HEK293 (cell line): ENCODE results near the gene RRM1.

Source experiments
- CTCF ChIA-PET: fragments of 350-600 bp; formaldehyde crosslinking; extraction: SDS; loops from one replicate; lab custom pipeline; 2021; ENCODE audit warnings: antibody characterized with exemption; lab: Yijun Ruan, JAX
- POLR2A ChIA-PET: fragments of 300-600 bp; formaldehyde crosslinking; extraction: SDS; loops from one replicate; lab custom pipeline; 2020; ENCODE audit warnings: antibody characterized with exemption, inconsistent platforms; lab: Yijun Ruan, JAX
- H3K27ac ChIP-seq: fragments of 200-500 bp; sonication (Bioruptor generic); 2 replicates; pipeline ENCODE4 v1.5.1; 2014; ENCODE audit warnings: low read depth, low read length, control low read depth, inconsistent platforms; ENCODE audit errors: extremely low read depth
- H3K36me3 ChIP-seq, 2 experiments: fragments of 200-500 bp in 1 of 2; sonication (Bioruptor generic) in 1 of 2; 1 replicate in 1 of 2; 2 replicates in 1 of 2; pipeline ENCODE4 v1.5.1; 2014 to 2017; ENCODE audit warnings: inconsistent platforms in 2 of 2, low read length in 2 of 2; ENCODE audit not compliant: control insufficient read depth in 2 of 2, insufficient read depth in 1 of 2
- H3K4me1 ChIP-seq: fragments of 200-500 bp; sonication (Bioruptor generic); 2 replicates; pipeline ENCODE4 v1.5.1; 2014; ENCODE audit warnings: mild to moderate bottlenecking, low read length, inconsistent platforms; ENCODE audit not compliant: control insufficient read depth, insufficient read depth
- H3K4me3 ChIP-seq: 2 replicates; pipeline ENCODE4 v1.5.1; 2011; ENCODE audit warnings: low read depth, mild to moderate bottlenecking, control low read depth, low read length, moderate library complexity
- H3K9me3 ChIP-seq: fragments of 200-500 bp; sonication (Bioruptor generic); 2 replicates; pipeline ENCODE4 v1.5.1; 2014; ENCODE audit warnings: low read depth, low read length, inconsistent platforms; ENCODE audit not compliant: control insufficient read depth, insufficient read depth
- EGR2 ChIP-seq: fragments of 450-650 bp; formaldehyde crosslinking; IDR thresholded peaks from 2 replicates; pipeline ENCODE4 v1.5.1; 2016; ENCODE audit warnings: low read depth, missing biosample characterization, missing genetic modification characterization
- IKZF3 ChIP-seq: fragments of 450-650 bp; IDR thresholded peaks from 2 replicates; pipeline ENCODE4 v1.5.0; 2018; ENCODE audit warnings: missing biosample characterization, mild to moderate bottlenecking, missing genetic modification characterization, moderate library complexity
- REST ChIP-seq: fragments of 450-650 bp; formaldehyde crosslinking; IDR thresholded peaks from 2 replicates; pipeline ENCODE4 v1.5.1; 2016; ENCODE audit warnings: missing biosample characterization, missing genetic modification characterization
- ZBTB20 ChIP-seq: fragments of 450-650 bp; formaldehyde crosslinking; IDR thresholded peaks from 2 replicates; pipeline ENCODE4 v1.5.1; 2016; ENCODE audit warnings: missing biosample characterization, missing genetic modification characterization
- ZBTB26 ChIP-seq: fragments of 450-650 bp; formaldehyde crosslinking; optimal IDR thresholded peaks from 2 replicates; pipeline ENCODE3; 2016; ENCODE audit warnings: missing biosample characterization, mild to moderate bottlenecking, missing genetic modification characterization
- ZBTB48 ChIP-seq: fragments of 450-650 bp; formaldehyde crosslinking; IDR thresholded peaks from 2 replicates; pipeline ENCODE4 v1.5.1; 2016; ENCODE audit warnings: missing biosample characterization, missing genetic modification characterization
- ZBTB7A ChIP-seq: fragments of 450-650 bp; formaldehyde crosslinking; IDR thresholded peaks from 2 replicates; pipeline ENCODE4 v1.5.1; 2016; ENCODE audit warnings: low read depth, missing biosample characterization, missing genetic modification characterization
- ZNF10 ChIP-seq: fragments of 450-650 bp; formaldehyde crosslinking; IDR thresholded peaks from 2 replicates; pipeline ENCODE4 v1.5.1; 2017; ENCODE audit warnings: missing biosample characterization, missing genetic modification characterization
- ZNF121 ChIP-seq: fragments of 450-650 bp; formaldehyde crosslinking; IDR thresholded peaks from 2 replicates; pipeline ENCODE4 v1.5.1; 2016; ENCODE audit warnings: missing biosample characterization, missing genetic modification characterization
- ZNF19 ChIP-seq: fragments of 450-650 bp; formaldehyde crosslinking; IDR thresholded peaks from 2 replicates; pipeline ENCODE4; 2016; ENCODE audit warnings: missing biosample characterization, missing genetic modification characterization, low read depth
- ZNF37A ChIP-seq: fragments of 450-650 bp; IDR thresholded peaks from 2 replicates; pipeline ENCODE4 v1.5.1; 2018; ENCODE audit warnings: missing biosample characterization, missing genetic modification characterization
- ZNF404 ChIP-seq: fragments of 450-650 bp; formaldehyde crosslinking; IDR thresholded peaks from 2 replicates; pipeline ENCODE4 v1.5.1; 2017; ENCODE audit warnings: missing biosample characterization, missing genetic modification characterization
- ZNF501 ChIP-seq: fragments of 450-650 bp; formaldehyde crosslinking; IDR thresholded peaks from 2 replicates; pipeline ENCODE4 v1.5.1; 2016; ENCODE audit warnings: missing biosample characterization, missing genetic modification characterization
- ZNF529 ChIP-seq: fragments of 450-650 bp; formaldehyde crosslinking; IDR thresholded peaks from 2 replicates; pipeline ENCODE4 v1.5.1; 2017; ENCODE audit warnings: missing genetic modification characterization, missing biosample characterization; ENCODE audit not compliant: insufficient replicate concordance
- ZNF555 ChIP-seq: fragments of 450-650 bp; formaldehyde crosslinking; conservative IDR thresholded peaks from 2 replicates; pipeline ENCODE4 v1.5.1; 2017; ENCODE audit warnings: missing biosample characterization, mild to moderate bottlenecking, missing genetic modification characterization, inconsistent platforms
- ZNF571 ChIP-seq: fragments of 450-650 bp; formaldehyde crosslinking; IDR thresholded peaks from 2 replicates; pipeline ENCODE4 v1.5.0; 2017; ENCODE audit warnings: missing biosample characterization, missing genetic modification characterization
- ZNF596 ChIP-seq: fragments of 450-650 bp; IDR thresholded peaks from 2 replicates; pipeline ENCODE4 v1.5.0; 2018; ENCODE audit warnings: missing biosample characterization, mild to moderate bottlenecking, missing genetic modification characterization, moderate library complexity
- ZNF645 ChIP-seq: fragments of 450-650 bp; formaldehyde crosslinking; IDR thresholded peaks from 2 replicates; pipeline ENCODE4; 2016; ENCODE audit warnings: missing biosample characterization, missing genetic modification characterization
- ZNF704 ChIP-seq: fragments of 450-650 bp; formaldehyde crosslinking; IDR thresholded peaks from 2 replicates; pipeline ENCODE4 v1.5.1; 2016; ENCODE audit warnings: missing biosample characterization, missing genetic modification characterization
- TF ChIP-seq, protein P1 (sequence below): fragments of 450-650 bp; formaldehyde crosslinking; IDR thresholded peaks from 2 replicates; pipeline ENCODE4 v1.5.1; 2016; ENCODE audit warnings: missing biosample characterization, missing genetic modification characterization

RRM1 gene

DNA sequence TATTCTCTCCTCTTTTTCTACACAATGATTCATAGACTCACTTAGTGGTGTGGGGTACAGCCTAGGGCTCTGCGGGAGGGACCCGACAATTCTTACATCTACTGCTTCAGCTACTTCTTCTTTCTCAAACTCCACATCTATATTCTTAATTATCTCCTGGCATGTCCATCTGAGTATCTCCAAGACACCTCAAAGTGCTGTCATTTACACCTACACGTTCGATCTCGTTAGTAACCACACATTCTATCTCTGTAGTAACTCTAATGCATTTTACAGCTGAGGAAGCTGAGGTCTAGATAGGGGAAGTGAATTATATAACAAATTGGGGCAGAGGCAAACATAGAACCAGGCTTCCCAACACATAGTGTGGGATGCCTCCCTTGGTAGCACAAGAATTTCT is 27.7 kb upstream of the RRM1 start (continued):
- TF ChIP-seq ZNF704 (tag by site-specific recombination) (no peak), IKZF3 (tag by site-specific recombination) (no peak)

DNA sequence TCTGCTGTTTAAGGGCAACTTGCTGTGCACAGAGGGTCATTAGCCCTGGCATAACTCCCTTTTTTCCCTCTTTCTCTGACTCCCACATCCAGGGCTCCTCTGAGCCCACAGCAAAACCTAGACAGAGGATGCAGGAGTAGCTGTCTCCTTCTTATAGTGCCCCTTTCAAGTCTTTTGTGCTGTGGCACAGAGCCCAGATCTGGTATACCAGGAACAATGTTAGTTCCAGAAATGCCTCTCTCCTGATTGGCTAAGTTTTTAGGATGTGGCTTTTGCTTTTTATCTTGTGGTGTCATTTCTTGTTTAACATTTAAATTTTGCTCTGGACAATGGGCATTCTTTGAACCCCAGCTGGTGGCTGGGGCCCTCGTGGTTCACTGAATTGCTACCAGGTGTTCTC is 25.6 kb upstream of the RRM1 start:
- ChIA-PET POLR2A (no interaction called here), CTCF (interaction anchor here (1.1 to 15.3 kb wide), 2 partner anchors 8 to 222 kb away, joined by 3 to 589 read pairs; partner anchors contain the start of genes RHOG and STIM1)
- no peak overlapping the region for H3K27ac ChIP-seq
- peaks cover 0 to 14% of the 10 kb centered on the region in 2 experiments; a peak in 1 of 3 replicates for H3K36me3 ChIP-seq
- H3K4me3 ChIP-seq, result no peak overlapping the region
- TF ChIP-seq, protein P1, sequence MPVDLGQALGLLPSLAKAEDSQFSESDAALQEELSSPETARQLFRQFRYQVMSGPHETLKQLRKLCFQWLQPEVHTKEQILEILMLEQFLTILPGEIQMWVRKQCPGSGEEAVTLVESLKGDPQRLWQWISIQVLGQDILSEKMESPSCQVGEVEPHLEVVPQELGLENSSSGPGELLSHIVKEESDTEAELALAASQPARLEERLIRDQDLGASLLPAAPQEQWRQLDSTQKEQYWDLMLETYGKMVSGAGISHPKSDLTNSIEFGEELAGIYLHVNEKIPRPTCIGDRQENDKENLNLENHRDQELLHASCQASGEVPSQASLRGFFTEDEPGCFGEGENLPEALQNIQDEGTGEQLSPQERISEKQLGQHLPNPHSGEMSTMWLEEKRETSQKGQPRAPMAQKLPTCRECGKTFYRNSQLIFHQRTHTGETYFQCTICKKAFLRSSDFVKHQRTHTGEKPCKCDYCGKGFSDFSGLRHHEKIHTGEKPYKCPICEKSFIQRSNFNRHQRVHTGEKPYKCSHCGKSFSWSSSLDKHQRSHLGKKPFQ (tag by site-specific recombination), result no peak
- H3K9me3 ChIP-seq, result no peaks in the 10 kb centered on the region
- H3K4me1 ChIP-seq, result no peaks in the 10 kb centered on the region

DNA sequence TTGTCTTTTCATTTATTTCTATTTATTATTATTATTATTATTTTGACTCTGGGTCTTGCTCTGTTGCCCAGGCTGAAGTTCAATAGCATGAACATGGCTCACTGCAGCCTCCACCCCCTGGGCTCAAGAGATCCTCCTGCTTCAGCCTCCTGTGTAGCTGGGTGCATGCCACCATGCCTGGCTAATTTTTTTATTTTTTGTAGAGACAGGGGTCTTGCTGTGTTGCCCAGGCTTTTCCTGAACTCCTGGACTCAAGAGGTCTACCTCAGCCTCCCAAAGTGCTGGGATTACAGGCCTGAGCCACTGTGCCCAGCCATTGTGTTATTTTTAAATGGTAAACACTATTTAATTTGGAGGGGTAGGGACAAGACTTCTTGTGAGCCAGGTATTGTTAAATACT is 23.3 kb upstream of the RRM1 start:
- TF ChIP-seq EGR2 (tag by site-specific recombination) (no peak), ZNF121 (tag by site-specific recombination) (peak; percentile 71)
- H3K27ac ChIP-seq, result no peak overlapping the region
- H3K9me3 ChIP-seq, result no peaks in the 10 kb centered on the region
- CTCF ChIA-PET, result interaction anchor here (0.6 to 15.3 kb wide), 5 partner anchors 8 to 463 kb away, joined by 3 to 589 read pairs (median 17); partner anchors contain the start of genes RHOG and STIM1
- H3K36me3 ChIP-seq, result peaks cover 0 to 21% of the 10 kb centered on the region in 2 experiments; a peak in 1 of 3 replicates
- no peaks in the 10 kb centered on the region for H3K4me1 ChIP-seq
- POLR2A ChIA-PET, result interaction anchor here (2.7 kb wide), 1 partner anchor 216 kb away, joined by 19 read pairs; the partner anchor contains the start of gene STIM1
- no peak overlapping the region for H3K4me3 ChIP-seq

DNA sequence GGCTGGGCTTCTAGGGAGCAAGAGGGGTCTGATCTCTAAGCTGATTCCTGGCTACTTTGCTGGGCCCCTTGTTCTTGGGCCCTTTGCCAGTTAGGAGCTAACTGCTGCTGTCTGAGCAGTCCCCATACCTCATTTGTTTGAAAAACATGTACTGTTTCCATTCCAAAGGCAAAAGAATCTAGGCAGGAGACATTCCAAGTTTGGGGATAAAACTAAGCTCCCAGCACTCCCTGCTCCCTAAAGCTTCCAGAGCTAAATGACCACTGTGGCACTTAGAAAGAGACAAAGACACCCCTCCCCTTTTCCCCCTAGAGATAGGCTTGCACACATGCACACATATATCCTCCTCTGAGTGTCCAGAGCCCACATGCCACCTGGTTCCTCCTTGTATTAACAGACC is 22.7 kb upstream of the RRM1 start:
- Histone ChIP-seq H3K27ac (no peak overlapping the region), H3K4me3 (no peak overlapping the region)
- TF ChIP-seq ZBTB7A (tag by site-specific recombination), result no peak
- no peak for TF ChIP-seq ZNF645 (tag by site-specific recombination)
- TF ChIP-seq ZNF501 (tag by site-specific recombination), result no peak
- no peak for TF ChIP-seq ZNF596
- TF ChIP-seq ZNF571, result no peak
- no peak for TF ChIP-seq ZNF37A
- TF ChIP-seq ZNF404 (tag by site-specific recombination), result no peak
- TF ChIP-seq ZBTB20, result peak; percentile 65
- TF ChIP-seq ZNF10 (tag by site-specific recombination), result no peak
- TF ChIP-seq REST (tag by site-specific recombination), result no peak
- no peak for TF ChIP-seq ZNF555 (tag by site-specific recombination)
- no peak for TF ChIP-seq IKZF3 (tag by site-specific recombination)
- TF ChIP-seq ZBTB48, result 0 out of 2 replicates have a peak, but pooled peaks have one; percentile 18
- no peak for TF ChIP-seq ZNF19
- TF ChIP-seq ZBTB26, result no peak
- TF ChIP-seq ZNF529, result no peak

More for the DNA sequence above, 22.7 kb upstream of the RRM1 start:
- H3K4me1 ChIP-seq, result peaks cover 4% of the 10 kb centered on the region; the same call in 1 of the 2 replicates
- H3K36me3 ChIP-seq, result peaks cover 0 to 21% of the 10 kb centered on the region in 2 experiments; a peak in 1 of 3 replicates
- ChIA-PET POLR2A (interaction anchor here (1.8 to 2.7 kb wide), 2 partner anchors 217 to 231 kb away, joined by 8 to 19 read pairs; partner anchors contain the start of genes RHOG and STIM1), CTCF (interaction anchor here (0.6 to 15.3 kb wide), 33 partner anchors 8 to 464 kb away, joined by 3 to 589 read pairs (median 6); partner anchors contain the start of genes PGAP2, RHOG and STIM1)
- no peaks in the 10 kb centered on the region for H3K9me3 ChIP-seq
